K562 (cell line): Measurements from ENCODE around the gene TRPV6. TPM values are rescaled to one million over a fixed set of nuclear protein-coding genes. Genes with fewer than 3 reads are reported as not detected.

Experiments used
- ARID1B ChIP-seq: fragments of 450-650 bp; IDR thresholded peaks from 2 replicates; pipeline ENCODE4 v1.6.1; 2016; ENCODE audit warnings: antibody characterized with exemption, mild to moderate bottlenecking, inconsistent platforms
- ATF3 ChIP-seq, 2 experiments: fragments of 450-650 bp in 1 of 2; sonication (generic) in 1 of 2; formaldehyde crosslinking in 1 of 2; IDR thresholded peaks in 1 of 2; conservative IDR thresholded peaks in 1 of 2; 2 replicates each; pipeline versions ENCODE4 v1.6.1 to v1.8.1; 2016 to 2023; ENCODE audit warnings: mild to moderate bottlenecking in 2 of 2, moderate library complexity in 2 of 2, inconsistent platforms in 1 of 2, missing genetic modification reagents in 1 of 2
- DPF2 ChIP-seq: fragments of 450-650 bp; IDR thresholded peaks from 2 replicates; pipeline ENCODE4 v1.6.1; 2016
- ETS2 ChIP-seq: IDR thresholded peaks from 2 replicates; pipeline ENCODE4 v1.6.1; 2016; ENCODE audit warnings: borderline replicate concordance, missing genetic modification characterization, mild to moderate bottlenecking, moderate library complexity, missing compliant biosample characterization; ENCODE audit not compliant: poor library complexity, severe bottlenecking
- FOXK2 ChIP-seq, 2 experiments: fragments of 450-650 bp; IDR thresholded peaks in 1 of 2; conservative IDR thresholded peaks in 1 of 2; 2 replicates each; pipeline ENCODE4 v1.6.1; 2016; ENCODE audit warnings: low read depth in 2 of 2, mild to moderate bottlenecking in 1 of 2
- GABPB2 ChIP-seq: fragments of 250-450 bp; sonication (Bioruptor Pico); conservative IDR thresholded peaks from 2 replicates; pipeline ENCODE4 v1.5.1; 2021; ENCODE audit warnings: mild to moderate bottlenecking
- HCFC1 ChIP-seq: IDR thresholded peaks from 2 replicates; pipeline ENCODE4 v1.6.1; 2012; ENCODE audit warnings: low read depth, low read length, improper control_type of control experiment
- ILK ChIP-seq: fragments of 450-650 bp; IDR thresholded peaks from 2 replicates; pipeline ENCODE4 v1.6.1; 2016; ENCODE audit warnings: missing genetic modification characterization, low read depth, mild to moderate bottlenecking, missing compliant biosample characterization, moderate library complexity, borderline replicate concordance
- MAZ ChIP-seq, 2 experiments: fragments of 450-650 bp in 1 of 2; sonication (generic) in 1 of 2; formaldehyde crosslinking; IDR thresholded peaks in 1 of 2; conservative IDR thresholded peaks in 1 of 2; 2 replicates each; pipeline versions ENCODE4 v1.4.0 to v1.5.0; 2020; ENCODE audit warnings: mild to moderate bottlenecking in 1 of 2, missing genetic modification reagents in 1 of 2
- SP1 ChIP-seq: sonication (generic); formaldehyde crosslinking; IDR thresholded peaks from 2 replicates; pipeline ENCODE4 v1.8.1; 2022; ENCODE audit warnings: mild to moderate bottlenecking, missing genetic modification reagents
- TAL1 ChIP-seq: fragments of 450-650 bp; IDR thresholded peaks from 2 replicates; pipeline ENCODE4 v1.6.1; 2016; ENCODE audit warnings: mild to moderate bottlenecking
- TCF3 ChIP-seq: sonication (generic); formaldehyde crosslinking; IDR thresholded peaks from 2 replicates; pipeline ENCODE4 v1.4.0; 2020; ENCODE audit warnings: mild to moderate bottlenecking, missing genetic modification reagents
- TEAD4 ChIP-seq, 2 experiments: sonication (generic) in 1 of 2; formaldehyde crosslinking in 1 of 2; IDR thresholded peaks; 2 replicates each; pipeline versions ENCODE4 v1.6.1 to v1.8.0; 2012 to 2022; ENCODE audit warnings: borderline replicate concordance in 1 of 2, inconsistent platforms in 1 of 2, low read length in 1 of 2, mild to moderate bottlenecking in 1 of 2, missing genetic modification reagents in 1 of 2
- ZBTB49 ChIP-seq: sonication (generic); formaldehyde crosslinking; IDR thresholded peaks from 2 replicates; pipeline ENCODE4 v1.8.0; 2022; ENCODE audit warnings: missing genetic modification reagents, mild to moderate bottlenecking, borderline replicate concordance
- ZBTB7A ChIP-seq: IDR thresholded peaks from 2 replicates; pipeline ENCODE4 v1.6.1; 2011; ENCODE audit warnings: low read depth, mild to moderate bottlenecking, low read length, moderate library complexity, borderline replicate concordance; ENCODE audit not compliant: control insufficient read depth
- ZNF121 ChIP-seq: sonication (generic); formaldehyde crosslinking; conservative IDR thresholded peaks from 2 replicates; pipeline ENCODE4 v1.8.0; 2022; ENCODE audit warnings: missing genetic modification reagents
- ZNF133 ChIP-seq: fragments of 250-450 bp; sonication (Bioruptor Pico); IDR thresholded peaks from 2 replicates; pipeline ENCODE4 v1.4.0; 2020; ENCODE audit warnings: mild to moderate bottlenecking
- ZNF239 ChIP-seq: fragments of 250-450 bp; sonication (Bioruptor Pico); IDR thresholded peaks from 2 replicates; pipeline ENCODE4 v1.4.0; 2020; ENCODE audit warnings: mild to moderate bottlenecking
- ZNF507 ChIP-seq: conservative IDR thresholded peaks from 2 replicates; pipeline ENCODE4 v1.6.1; 2017; ENCODE audit warnings: missing genetic modification characterization, missing compliant biosample characterization
- ZNF740 ChIP-seq, 3 experiments: fragments of 200-800 bp in 1 of 3; sonication (Bioruptor generic) in 1 of 3; sonication (generic) in 1 of 3; formaldehyde crosslinking in 1 of 3; IDR thresholded peaks; 2 replicates each; pipeline versions ENCODE4 v1.6.1 to v1.8.0; 2016 to 2022; ENCODE audit warnings: mild to moderate bottlenecking in 2 of 3, missing compliant biosample characterization in 2 of 3, missing genetic modification characterization in 2 of 3, missing genetic modification reagents in 1 of 3
- ZNF79 ChIP-seq: fragments of 250-450 bp; sonication (Bioruptor Pico); IDR thresholded peaks from 2 replicates; pipeline ENCODE4 v1.4.0; 2020; ENCODE audit warnings: low read depth, mild to moderate bottlenecking, moderate library complexity
- polyA plus RNA-seq, 8 experiments: library from polyadenylated mRNA; depleted of rRNA in 4 of 8; stranded (reverse) in 5 of 8; unstranded in 3 of 8; fragments of >200 nt; fragmentation: Nextera tagmentation in 2 of 8; fragmentation: Illumina TruSeq in 1 of 8; extraction: Ambion mirVana in 2 of 8; extraction: Trizol in 1 of 8; gene quantifications; 2 replicates each; pipeline versions ENCODE4 v1.2.1 to v1.2.3, GENCODE V29; 2011 to 2014; ENCODE audit warnings: inconsistent platforms in 1 of 8, missing spikeins in 1 of 8
- total RNA-seq, 7 experiments: library from RNA; depleted of rRNA in 6 of 7; stranded (reverse); fragments of >200 nt in 6 of 7; fragmentation: Illumina TruSeq in 2 of 7; extraction: Trizol in 2 of 7; gene quantifications; 2 replicates each; pipeline versions ENCODE4 v1.2.1 to v1.2.3, GENCODE V29; 2011 to 2021; ENCODE audit warnings: low replicate concordance in 1 of 7

TRPV6 gene
- total and polyA plus RNA-seq, 9 of the 15 experiments (the other 6 are each of a cell fraction or from before 2014, with no cell fraction given) = 0.04 to 0.36 (median 0.11) TPM

- TF ChIP-seq ZBTB49 (CRISPR knock-in tag) (no peak), ZNF79 (no peak), ZNF740 (CRISPR knock-in tag; IDR thresholded peaks at IDR 0.05) (no peak), ZNF740 (tag; IDR thresholded peaks at IDR 0.05) (no peak), ZNF121 (CRISPR knock-in tag) (no peak), ZNF239 (CRISPR knock-in tag) (no peak), DPF2 (peak; percentile 63; the same call in 1 of the 2 replicates), MAZ (CRISPR knock-in tag; conservative IDR thresholded peaks at IDR 0.05 in 1 of 2, IDR thresholded peaks at IDR 0.05 in 1 of 2) (no peak), TEAD4 (IDR thresholded peaks at IDR 0.05; ENCODE audit: low read length) (peak; percentile 52; the same call in 1 of the 2 replicates), TEAD4 (CRISPR knock-in tag; IDR thresholded peaks at IDR 0.05; ENCODE audit: borderline replicate concordance) (no peak), ILK (tag) (no peak), ETS2 (tag) (no peak), TCF3 (CRISPR knock-in tag) (peak; percentile 43), SP1 (CRISPR knock-in tag) (peak; percentile 52; the same call in 1 of the 2 replicates), ARID1B (peak; percentile 70), FOXK2 (conservative IDR thresholded peaks at IDR 0.05 in 1 of 2, IDR thresholded peaks at IDR 0.05 in 1 of 2; ENCODE audit: low read depth in 2 of 2) (0 out of 4 replicates have a peak, but pooled peaks of 1 of the 2 experiments have one; percentile 23), ZBTB7A (no peak), ZNF507 (tag) (no peak), ATF3 (IDR thresholded peaks at IDR 0.05) (peak; percentile 84), ATF3 (CRISPR knock-in tag; conservative IDR thresholded peaks at IDR 0.05) (no peak), TAL1 (peak; percentile 52), HCFC1 (no peak), GABPB2 (no peak), ZNF133 (CRISPR knock-in tag) (no peak)
Measured at GRCh38 chr7:142833174-142834048, 52.1 kb downstream of the TRPV6 start (continued).
